GM18505 (cell line): ENCODE data around the gene C5.

ENCODE experiments used
- ATAC-seq: cut with Tn5 transposase; IDR thresholded peaks from one replicate; pipeline ENCODE4 v1.9.1; 2021; ENCODE audit not compliant: unreplicated experiment
- POLR2A ChIP-seq: IDR thresholded peaks from 4 replicates; pipeline ENCODE4 v1.6.1; 2011; ENCODE audit warnings: borderline replicate concordance; ENCODE audit not compliant: insufficient read depth, insufficient read length; ENCODE audit errors: extremely low read depth

C5 gene

GRCh38 chr9:120936764-120937122 is 113.3 kb downstream of the C5 start:
- TF ChIP-seq POLR2A: no peak
- ATAC-seq: no peak

DNA sequence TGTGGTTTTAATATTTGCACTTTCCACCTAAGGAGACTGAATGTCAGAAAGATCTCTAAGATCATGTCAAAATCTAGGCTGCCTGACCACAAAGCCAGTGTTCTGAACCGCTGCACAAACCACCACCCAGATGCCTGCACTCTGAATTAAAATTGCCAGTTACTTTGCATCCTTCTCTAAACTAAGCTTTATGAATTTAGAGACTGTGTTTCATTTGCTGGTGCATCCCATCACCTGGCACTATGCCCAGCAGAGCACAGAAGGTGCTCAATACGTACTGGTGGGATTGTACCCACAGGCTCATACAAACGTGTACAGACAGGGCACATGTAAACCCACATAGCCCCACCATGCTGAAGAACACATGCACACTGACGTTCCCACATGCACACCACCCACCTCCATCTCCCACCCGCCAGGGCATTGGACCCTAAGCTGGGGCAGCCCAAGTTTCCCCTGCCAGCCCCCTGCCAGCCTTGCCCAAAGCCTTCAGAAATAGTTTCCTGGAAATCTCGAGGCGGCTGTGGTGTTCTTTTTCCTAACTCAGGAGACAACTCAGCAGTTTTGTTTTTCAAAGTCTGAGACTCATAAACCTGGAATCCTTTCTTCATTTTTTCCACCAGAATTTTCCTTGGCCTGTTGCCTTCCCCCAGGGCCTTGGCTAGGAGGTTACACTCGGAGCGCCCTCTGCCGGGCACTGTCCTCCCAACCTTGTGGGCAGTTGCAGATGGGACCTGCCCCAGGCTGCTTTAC is 113.9 kb downstream of the C5 start:
- ATAC-seq: peak; percentile 33

GRCh38 chr9:120935383-120935857 is 114.7 kb downstream of the C5 start:
- no peak for ATAC-seq
- peak; percentile 37 for TF ChIP-seq POLR2A

More for the DNA sequence above, 113.9 kb downstream of the C5 start:
- no peak for TF ChIP-seq POLR2A

DNA sequence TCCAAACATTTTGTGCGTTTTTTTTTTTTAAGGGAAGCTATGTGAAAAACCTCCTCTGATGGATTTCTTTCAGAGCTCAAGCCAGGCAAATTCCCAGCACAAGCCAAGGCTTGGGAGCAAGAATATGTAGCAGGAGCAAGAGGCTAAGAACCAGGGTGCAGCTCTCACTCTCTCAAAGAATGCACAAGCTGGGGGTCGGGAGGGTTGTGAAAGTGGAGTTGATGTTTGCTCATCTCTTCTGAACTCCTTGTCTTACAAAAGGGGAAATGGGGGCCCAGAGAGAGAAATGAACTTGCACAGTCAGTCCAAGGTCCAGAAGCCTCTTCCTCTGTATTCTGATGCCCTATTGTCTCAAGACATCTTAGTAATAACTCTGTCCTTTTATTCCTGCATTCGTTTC is 115.8 kb downstream of the C5 start:
- TF ChIP-seq POLR2A: peak; percentile 44
- ATAC-seq: no peak

GRCh38 chr9:120933310-120934055 is 116.6 kb downstream of the C5 start:
- no peak for ATAC-seq
- TF ChIP-seq POLR2A: no peak

- TF ChIP-seq POLR2A: peak; percentile 35
- no peak for ATAC-seq
Observed at GRCh38 chr9:120932086-120932823, 117.8 kb downstream of the C5 start.

- TF ChIP-seq POLR2A: peak; percentile 66
Observed at GRCh38 chr9:120931231-120932085, 118.6 kb downstream of the C5 start.

GRCh38 chr9:120929229-120929791 is 120.8 kb downstream of the C5 start:
- no peak for ATAC-seq
- TF ChIP-seq POLR2A: peak; percentile 7

More at GRCh38 chr9:120931231-120932085, 118.6 kb downstream of the C5 start:
- ATAC-seq: peak; percentile 40

GRCh38 chr9:120928483-120929228 is 121.4 kb downstream of the C5 start:
- TF ChIP-seq POLR2A: peak; percentile 83
- ATAC-seq: peak; percentile 33

DNA sequence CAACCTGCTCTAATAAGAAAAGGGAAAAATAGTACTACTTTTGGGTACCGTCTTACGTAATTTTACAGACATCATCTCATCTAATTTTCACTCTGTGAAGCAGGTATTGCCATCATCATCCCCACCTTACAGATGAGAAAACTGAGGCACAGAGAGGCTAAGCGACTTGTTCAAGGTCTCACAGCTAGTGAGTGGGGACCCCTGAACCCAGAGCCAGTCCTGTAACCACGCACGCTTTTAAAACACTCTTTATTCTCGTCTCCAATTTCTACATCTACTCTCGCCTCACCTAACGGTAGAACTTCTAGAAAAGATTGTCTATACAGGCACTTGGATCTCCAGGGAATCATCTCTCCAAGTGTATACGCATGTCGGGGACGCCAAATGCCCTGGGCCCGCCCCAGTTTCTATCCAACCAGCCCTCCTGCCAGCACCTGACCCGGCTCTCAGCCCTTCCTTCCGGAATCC is 122.0 kb downstream of the C5 start:
- ATAC-seq: no peak
- TF ChIP-seq POLR2A: peak; percentile 10

GRCh38 chr9:120927269-120928014 is 122.6 kb downstream of the C5 start:
- ATAC-seq: no peak
- peak; percentile 50 for TF ChIP-seq POLR2A

GRCh38 chr9:120926397-120926928 is 123.6 kb downstream of the C5 start, which contains the start of gene TRAF1:
Gene TRAF1, minus strand, starts transcription at chr9:120926796. Its CDS starts 721 bp downstream, at chr9:120926075.
- ATAC-seq: no peak
- TF ChIP-seq POLR2A: peak; percentile 4
